NCI-H2107 treated with DMSO at 0.1 percent for 48 hours (cell line): ENCODE results near the gene C3.
"Not testable (repeated sequence)": the region's sequence is repeated elsewhere in the genome, so short reads cannot be mapped to it uniquely, and the experiment has no call there.

ENCODE experiments used
- DNase-seq: peaks from one replicate; lab custom pipeline; 2025; ENCODE audit not compliant: unreplicated experiment; lab: John Stamatoyannopoulos, UW

Gene C3

GRCh38 chr19:6693056-6693471 lies 27.4 kb downstream of the C3 start:
- no peak for DNase-seq

GRCh38 chr19:6692027-6692426 lies 28.4 kb downstream of the C3 start:
- no peak for DNase-seq

GRCh38 chr19:6691342-6691741 lies 29.1 kb downstream of the C3 start:
- no peak for DNase-seq

- DNase-seq, result no peak
These were observed 30.1 kb downstream of the C3 start for GRCh38 chr19:6690160-6690885.

- DNase-seq, result no peak
These were observed 33.3 kb downstream of the C3 start for GRCh38 chr19:6687114-6687513.

- no peak for DNase-seq
These were observed 33.8 kb downstream of the C3 start for GRCh38 chr19:6686628-6686975.

- DNase-seq, result no peak
These were observed 34.4 kb downstream of the C3 start for GRCh38 chr19:6685962-6686627.

- DNase-seq, result no peak
These were observed 35.0 kb downstream of the C3 start for GRCh38 chr19:6685482-6685881.

GRCh38 chr19:6683971-6684370 lies 36.5 kb downstream of the C3 start:
- DNase-seq, result no peak

GRCh38 chr19:6682607-6683128 lies 37.8 kb downstream of the C3 start:
- DNase-seq, result no peak

GRCh38 chr19:6680141-6680540 lies 40.3 kb downstream of the C3 start:
- no peak for DNase-seq

GRCh38 chr19:6679139-6679538 lies 41.3 kb downstream of the C3 start:
- DNase-seq, result no peak

GRCh38 chr19:6678690-6679109 lies 41.8 kb downstream of the C3 start:
- DNase-seq, result no peak

- DNase-seq, result no peak
These were observed 42.4 kb downstream of the C3 start for GRCh38 chr19:6677883-6678689.

GRCh38 chr19:6677495-6677882 lies 43.0 kb downstream of the C3 start:
- DNase-seq, result no peak

- DNase-seq, result no peak
These were observed 44.2 kb downstream of the C3 start for GRCh38 chr19:6676288-6676687.

GRCh38 chr19:6674868-6675305 lies 45.6 kb downstream of the C3 start:
- DNase-seq, result no peak

GRCh38 chr19:6674408-6674807 lies 46.0 kb downstream of the C3 start:
- DNase-seq, result not testable (repeated sequence)

GRCh38 chr19:6672693-6673290 lies 47.7 kb downstream of the C3 start:
- DNase-seq, result no peak

- DNase-seq, result no peak
These were observed 48.5 kb downstream of the C3 start for GRCh38 chr19:6671960-6672359.

- DNase-seq, result no peak
These were observed 51.8 kb downstream of the C3 start for GRCh38 chr19:6668691-6669090.
